Vagina (tissue), 2 donors: Measurements from ENCODE around the gene GHSR. TPM values are rescaled to one million over a fixed set of nuclear protein-coding genes. Genes with fewer than 3 reads are reported as not detected.

Experiments
- DNase-seq, 2 donors: peaks; one replicate each; pipeline ENCODE4 v3.0.0-alpha.2; 2017; ENCODE audit errors: extremely low spot score in 2 of 2
- H3K27ac ChIP-seq: fragments of 200-600 bp; sonication (generic); one replicate; pipeline ENCODE4 v1.5.1; 2019
- H3K27me3 ChIP-seq: fragments of 200-600 bp; sonication (generic); one replicate; pipeline ENCODE4 v1.5.1; 2019
- H3K36me3 ChIP-seq, 2 donors: fragments of 200-600 bp; sonication (generic); one replicate each; pipeline ENCODE4 v1.5.1; 2017 to 2019
- H3K4me1 ChIP-seq: fragments of 200-600 bp; sonication (generic); one replicate; pipeline ENCODE4 v1.5.1; 2019
- H3K4me3 ChIP-seq, 2 donors: fragments of 200-600 bp; sonication (generic); 1 replicate in 1 of 2; 2 replicates in 1 of 2; pipeline ENCODE4 v1.5.1; 2016 to 2019
- H3K9me3 ChIP-seq: fragments of 200-600 bp; sonication (generic); one replicate; pipeline ENCODE4 v1.5.1; 2019
- POLR2A ChIP-seq, 2 donors: fragments of 450-650 bp; IDR thresholded peaks; one replicate each; pipeline ENCODE4 v1.6.1; 2017; ENCODE audit warnings: antibody characterized with exemption in 2 of 2, mild to moderate bottlenecking in 2 of 2, moderate library complexity in 2 of 2
- POLR2AphosphoS5 ChIP-seq, 2 donors: sonication (generic); formaldehyde crosslinking; IDR thresholded peaks; one replicate each; pipeline ENCODE4 v1.9.0; 2017; ENCODE audit warnings: antibody characterized with exemption in 2 of 2, mild to moderate bottlenecking in 2 of 2, low read depth in 1 of 2; ENCODE audit not compliant: insufficient read depth in 1 of 2
- intact Hi-C: fragments of 100-400 bp; cut with DNase I; formaldehyde crosslinking; loops from one replicate; pipeline ENCODE4 v1.15.1; 2023
- total RNA-seq: library from RNA; depleted of rRNA; stranded (reverse); fragments of >200 nt; gene quantifications from one replicate; pipeline ENCODE4 v1.2.3, GENCODE V29; 2016
- TF ChIP-seq, protein P1 (sequence below), 3 experiments: fragments of 450-650 bp in 2 of 3; fragments of 200-600 bp in 1 of 3; sonication (generic) in 1 of 3; IDR thresholded peaks; one replicate each; pipeline ENCODE4 v1.5.1; 2017 to 2019; ENCODE audit warnings: antibody characterized with exemption in 3 of 3, mild to moderate bottlenecking in 2 of 3, moderate library complexity in 2 of 3

GHSR gene
- total RNA-seq, 1 donor from 2014 or later = not detected

DNA sequence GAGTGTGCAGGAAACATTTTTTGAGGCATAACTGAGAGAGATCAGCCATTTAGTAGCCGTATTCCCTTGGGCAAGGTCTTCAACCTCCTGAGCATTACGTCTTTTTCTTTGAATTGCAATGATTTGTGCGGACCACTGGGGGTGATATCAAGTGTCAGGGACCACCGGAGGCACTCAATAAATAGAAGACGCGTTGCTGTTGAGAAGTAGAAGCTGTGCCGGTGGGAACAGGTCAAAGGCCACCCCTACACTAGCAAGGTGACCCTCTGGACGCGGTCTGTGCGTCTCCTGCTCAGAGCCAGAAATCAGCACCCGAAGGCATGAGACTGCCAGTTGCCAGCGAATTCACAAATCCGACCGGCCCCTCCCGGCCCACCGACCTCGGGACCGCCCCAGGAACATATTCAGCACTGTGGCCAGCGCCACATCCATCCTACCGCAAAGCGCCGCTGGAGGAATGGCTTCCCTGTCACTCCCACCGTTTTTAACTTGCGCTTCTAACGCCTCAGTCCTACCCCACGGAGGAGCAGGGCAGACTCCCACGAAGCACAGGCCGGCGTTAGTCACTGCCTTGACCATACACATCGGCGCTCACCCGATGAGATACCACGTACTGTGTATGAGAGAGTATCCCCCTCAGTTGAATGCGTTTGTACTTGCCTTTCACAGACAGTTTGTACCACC is 1.4 kb upstream of the GHSR start:
- intact Hi-C loops = no loop called here
- H3K9me3 ChIP-seq = no peaks in the 10 kb centered on the region
- no peak overlapping the region for H3K4me3 ChIP-seq
- no peak for DNase-seq
- H3K4me1 ChIP-seq = peaks cover 15% of the 10 kb centered on the region
- H3K27ac ChIP-seq = no peak overlapping the region
- H3K27me3 ChIP-seq = peaks cover 8% of the 10 kb centered on the region
- TF ChIP-seq POLR2AphosphoS5 (IDR thresholded peaks at IDR 0.05; ENCODE audit: insufficient read depth in 1 of 2, low read depth in 1 of 2) = no peak
- TF ChIP-seq POLR2A (IDR thresholded peaks at IDR 0.05) = no peak
- TF ChIP-seq, protein P1, sequence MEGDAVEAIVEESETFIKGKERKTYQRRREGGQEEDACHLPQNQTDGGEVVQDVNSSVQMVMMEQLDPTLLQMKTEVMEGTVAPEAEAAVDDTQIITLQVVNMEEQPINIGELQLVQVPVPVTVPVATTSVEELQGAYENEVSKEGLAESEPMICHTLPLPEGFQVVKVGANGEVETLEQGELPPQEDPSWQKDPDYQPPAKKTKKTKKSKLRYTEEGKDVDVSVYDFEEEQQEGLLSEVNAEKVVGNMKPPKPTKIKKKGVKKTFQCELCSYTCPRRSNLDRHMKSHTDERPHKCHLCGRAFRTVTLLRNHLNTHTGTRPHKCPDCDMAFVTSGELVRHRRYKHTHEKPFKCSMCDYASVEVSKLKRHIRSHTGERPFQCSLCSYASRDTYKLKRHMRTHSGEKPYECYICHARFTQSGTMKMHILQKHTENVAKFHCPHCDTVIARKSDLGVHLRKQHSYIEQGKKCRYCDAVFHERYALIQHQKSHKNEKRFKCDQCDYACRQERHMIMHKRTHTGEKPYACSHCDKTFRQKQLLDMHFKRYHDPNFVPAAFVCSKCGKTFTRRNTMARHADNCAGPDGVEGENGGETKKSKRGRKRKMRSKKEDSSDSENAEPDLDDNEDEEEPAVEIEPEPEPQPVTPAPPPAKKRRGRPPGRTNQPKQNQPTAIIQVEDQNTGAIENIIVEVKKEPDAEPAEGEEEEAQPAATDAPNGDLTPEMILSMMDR (IDR thresholded peaks at IDR 0.05) = no peak
- H3K36me3 ChIP-seq = no peaks in the 10 kb centered on the region

DNA sequence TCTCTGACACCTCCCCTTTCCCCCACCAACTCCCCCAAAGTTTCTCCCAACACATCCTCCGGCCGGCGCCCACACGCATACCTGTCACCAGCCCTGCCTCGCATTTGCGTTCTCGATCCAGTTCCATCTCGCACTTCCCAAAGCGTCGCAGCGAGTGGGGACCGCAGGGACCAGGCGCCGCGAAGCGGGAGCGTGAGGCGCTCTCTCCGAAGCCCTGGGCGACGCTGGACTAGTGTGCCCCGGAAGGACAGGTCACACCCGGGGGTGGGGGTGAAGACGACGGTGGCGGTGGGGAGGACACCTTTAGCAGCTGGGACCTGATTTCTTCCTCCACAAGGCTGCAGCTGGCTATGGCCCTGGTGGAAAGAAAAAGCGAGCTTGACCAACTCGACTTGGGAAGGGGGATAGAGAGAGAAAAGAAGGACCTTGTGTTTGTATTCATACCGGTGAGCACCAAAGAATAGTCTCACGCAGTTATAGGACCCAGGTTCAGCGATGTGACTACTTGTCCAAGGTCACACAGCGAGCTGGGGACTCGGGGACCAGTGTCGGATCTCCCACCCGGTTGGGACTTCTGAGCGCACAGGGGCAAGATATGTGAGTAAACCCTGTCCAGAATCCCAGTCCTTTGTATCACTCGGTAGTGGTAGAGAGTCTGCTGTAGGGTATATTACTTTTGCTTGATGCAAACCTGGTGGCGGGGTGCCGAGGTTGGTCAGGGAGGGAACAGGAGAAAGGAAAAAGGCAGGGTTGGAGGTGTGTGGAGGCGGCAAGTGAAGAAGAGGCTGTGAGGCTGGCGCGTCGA is 607 bp upstream of the GHSR start:
- Histone ChIP-seq H3K36me3 (no peaks in the 10 kb centered on the region), H3K9me3 (no peaks in the 10 kb centered on the region), H3K27ac (no peak overlapping the region), H3K4me1 (peaks cover 15% of the 10 kb centered on the region), H3K4me3 (no peak overlapping the region), H3K27me3 (peaks cover 8% of the 10 kb centered on the region)
- no peak for DNase-seq
- intact Hi-C loops = no loop called here
- no peak for TF ChIP-seq POLR2AphosphoS5 (IDR thresholded peaks at IDR 0.05; ENCODE audit: insufficient read depth in 1 of 2, low read depth in 1 of 2)
- TF ChIP-seq POLR2A (IDR thresholded peaks at IDR 0.05) = no peak
- TF ChIP-seq, protein P1 (IDR thresholded peaks at IDR 0.05) = no peak

DNA sequence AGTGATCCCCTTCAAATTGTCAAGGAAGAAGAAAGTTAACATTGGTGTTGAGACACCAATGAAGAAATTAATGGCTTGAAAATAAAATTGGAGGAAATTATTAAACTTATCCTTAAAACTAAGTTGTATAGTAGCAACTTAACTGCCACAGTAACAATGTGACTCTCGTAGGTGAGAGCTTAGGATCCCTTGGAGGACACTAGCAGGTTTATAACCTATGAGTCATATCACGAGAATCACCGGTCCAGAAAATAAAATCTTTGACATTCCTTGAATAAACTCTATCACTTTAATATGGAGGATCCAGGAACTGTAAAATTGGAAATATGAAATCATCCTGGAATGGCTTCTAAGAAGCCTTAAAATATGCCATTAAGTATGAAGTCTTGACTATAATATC is 2.1 kb downstream of the GHSR start:
- H3K4me1 ChIP-seq = peaks cover 15% of the 10 kb centered on the region
- intact Hi-C loops = no loop called here
- no peak for DNase-seq
- no peak overlapping the region for H3K4me3 ChIP-seq
- H3K27ac ChIP-seq = no peak overlapping the region
- TF ChIP-seq POLR2A (IDR thresholded peaks at IDR 0.05) = no peak
- no peak for TF ChIP-seq POLR2AphosphoS5 (IDR thresholded peaks at IDR 0.05; ENCODE audit: insufficient read depth in 1 of 2, low read depth in 1 of 2)
- TF ChIP-seq, protein P1 (IDR thresholded peaks at IDR 0.05) = no peak
- H3K27me3 ChIP-seq = peaks cover 8% of the 10 kb centered on the region
- H3K36me3 ChIP-seq = no peaks in the 10 kb centered on the region
- no peaks in the 10 kb centered on the region for H3K9me3 ChIP-seq

DNA sequence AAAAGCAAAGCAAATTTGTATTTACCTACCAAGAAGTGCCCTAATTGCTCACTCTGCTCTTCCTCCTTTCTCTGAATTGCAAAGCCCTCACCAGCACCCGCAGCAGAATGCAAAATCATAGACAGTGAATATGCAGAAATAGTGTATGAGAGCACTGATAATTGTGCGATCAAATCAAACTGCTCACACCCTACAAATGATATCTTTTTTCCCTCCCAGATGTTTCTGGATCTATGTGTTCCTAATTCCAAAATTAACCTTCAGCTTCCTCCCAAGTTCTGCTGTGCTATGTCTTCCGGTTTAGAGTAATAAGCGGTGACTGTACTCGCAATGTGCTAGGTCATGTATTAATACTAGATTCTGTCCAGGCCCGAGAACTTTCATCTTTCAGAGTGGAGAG is 3.4 kb downstream of the GHSR start:
- H3K4me1 ChIP-seq = peaks cover 15% of the 10 kb centered on the region
- intact Hi-C loops = no loop called here
- H3K36me3 ChIP-seq = no peaks in the 10 kb centered on the region
- H3K27me3 ChIP-seq = peaks cover 8% of the 10 kb centered on the region
- TF ChIP-seq, protein P1 (IDR thresholded peaks at IDR 0.05) = no peak
- TF ChIP-seq POLR2AphosphoS5 (IDR thresholded peaks at IDR 0.05; ENCODE audit: insufficient read depth in 1 of 2, low read depth in 1 of 2) (no peak), POLR2A (IDR thresholded peaks at IDR 0.05) (no peak)
- H3K9me3 ChIP-seq = no peaks in the 10 kb centered on the region
- DNase-seq = no peak
- no peak overlapping the region for H3K4me3 ChIP-seq
- no peak overlapping the region for H3K27ac ChIP-seq

DNA sequence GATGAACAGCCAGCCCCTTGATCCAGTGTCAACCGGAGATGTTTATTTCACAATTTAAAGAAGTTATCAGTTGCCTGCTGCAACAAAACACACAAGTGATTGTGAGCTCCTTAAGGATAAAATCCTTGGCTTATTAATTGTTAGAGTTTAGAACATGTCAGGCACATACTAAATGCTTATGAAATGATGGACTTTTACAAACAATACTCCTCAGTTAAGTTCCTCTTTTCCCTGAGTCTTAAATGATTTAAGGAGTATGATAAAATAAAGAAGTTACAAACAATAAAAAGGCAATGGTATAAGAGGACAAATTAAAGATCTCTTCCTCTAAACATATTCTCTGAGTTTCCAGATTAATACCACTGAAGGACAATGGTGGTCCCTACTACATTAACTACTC is 5.7 kb downstream of the GHSR start:
- H3K27me3 ChIP-seq = no peaks in the 10 kb centered on the region
- DNase-seq = no peak
- H3K27ac ChIP-seq = no peak overlapping the region
- TF ChIP-seq, protein P1 (IDR thresholded peaks at IDR 0.05) = no peak
- TF ChIP-seq POLR2A (IDR thresholded peaks at IDR 0.05) (no peak), POLR2AphosphoS5 (IDR thresholded peaks at IDR 0.05; ENCODE audit: insufficient read depth in 1 of 2, low read depth in 1 of 2) (no peak)
- no peaks in the 10 kb centered on the region for H3K9me3 ChIP-seq
- intact Hi-C loops = no loop called here
- no peaks in the 10 kb centered on the region for H3K4me1 ChIP-seq
- H3K4me3 ChIP-seq = no peak overlapping the region
- no peaks in the 10 kb centered on the region for H3K36me3 ChIP-seq
